Endothelial cell of umbilical vein (primary cell): ENCODE measurements around the gene PROX1. TPM values are rescaled to one million over a fixed set of nuclear protein-coding genes. Genes with fewer than 3 reads are reported as not detected.

Source experiments
- BruUV-seq: library from RNA; stranded (reverse); fragments of 400-500 nt; replicated peaks from 2 replicates; lab custom pipeline; 2021; lab: Mats Ljungman, UMichigan
- CTCF ChIA-PET: fragments of 300-600, 350-600 bp; sonication (Branson Sonifier 250); formaldehyde crosslinking; loops from one replicate; lab custom pipeline; 2021; ENCODE audit warnings: antibody characterized with exemption, inconsistent platforms; lab: Charles Lee
- POLR2A ChIA-PET: fragments of 300-600, 350-600 bp; sonication (Branson Sonifier 250); formaldehyde crosslinking; loops from one replicate; lab custom pipeline; 2021; ENCODE audit warnings: antibody characterized with exemption, inconsistent platforms; lab: Charles Lee
- DNase-seq: peaks from one replicate; pipeline ENCODE4 v3.0.0-alpha.2; 2011; ENCODE audit warnings: low read depth, low spot score
- FAIRE-seq: peaks from 2 replicates; lab custom pipeline; 2011; peaks lifted over from hg19 to GRCh38; lab: Jason Lieb, UNC
- H2AFZ ChIP-seq: 2 replicates; pipeline ENCODE4 v1.6.0; 2012; ENCODE audit warnings: low read depth, low read length, control low read depth, inconsistent platforms
- H3K27ac ChIP-seq: 2 replicates; pipeline ENCODE4 v1.5.1; 2011; ENCODE audit warnings: low read depth, mild to moderate bottlenecking, control low read depth, low read length, moderate library complexity; ENCODE audit not compliant: insufficient read depth
- H3K27me3 ChIP-seq, 2 experiments: 2 replicates each; pipeline versions ENCODE4 v1.6.0 to v1.6.1; 2011; ENCODE audit warnings: low read length in 2 of 2, mixed read lengths in 1 of 2; ENCODE audit not compliant: control insufficient read depth in 2 of 2, insufficient read depth in 2 of 2
- H3K36me3 ChIP-seq, 2 experiments: 2 replicates in 1 of 2; 3 replicates in 1 of 2; pipeline ENCODE4 v1.5.1; 2011; ENCODE audit warnings: low read length in 2 of 2, mild to moderate bottlenecking in 1 of 2, moderate library complexity in 1 of 2; ENCODE audit not compliant: control insufficient read depth in 2 of 2, insufficient read depth in 2 of 2; ENCODE audit errors: extremely low read depth in 1 of 2
- H3K4me1 ChIP-seq: 3 replicates; pipeline ENCODE4 v1.5.1; 2011; ENCODE audit warnings: mild to moderate bottlenecking, low read length; ENCODE audit not compliant: control insufficient read depth, insufficient read depth; ENCODE audit errors: extremely low read depth
- H3K4me2 ChIP-seq: 2 replicates; pipeline ENCODE4 v1.6.1; 2011; ENCODE audit warnings: low read length, control low read depth, mixed read lengths; ENCODE audit not compliant: insufficient read depth
- H3K4me3 ChIP-seq, 3 experiments: fragments of 200-600 bp in 1 of 3; sonication (generic), shearing (Covaris generic) in 1 of 3; replicated peaks in 1 of 3; 2 replicates each; pipeline ENCODE4 v1.5.1; 2011 to 2016; ENCODE audit warnings: control low read depth in 3 of 3, low read length in 3 of 3, mild to moderate bottlenecking in 2 of 3, inconsistent platforms in 1 of 3, low read depth in 1 of 3, moderate library complexity in 1 of 3; ENCODE audit not compliant: insufficient read depth in 1 of 3
- H3K79me2 ChIP-seq: 2 replicates; pipeline ENCODE4 v1.6.0; 2012; ENCODE audit warnings: low read length, inconsistent platforms; ENCODE audit not compliant: control insufficient read depth, insufficient read depth
- H3K9ac ChIP-seq: replicated peaks from 2 replicates; pipeline ENCODE3; 2011; ENCODE audit warnings: low read length, control low read depth; ENCODE audit not compliant: insufficient read depth; ENCODE audit errors: extremely low read depth
- H3K9me1 ChIP-seq: replicated peaks from 3 replicates; pipeline ENCODE4 v1.6.0; 2011; ENCODE audit warnings: mild to moderate bottlenecking, low read length; ENCODE audit not compliant: control insufficient read depth, insufficient read depth; ENCODE audit errors: extremely low read depth
- H3K9me3 ChIP-seq: replicated peaks from 2 replicates; pipeline ENCODE4 v1.5.1; 2012; ENCODE audit warnings: low read length, inconsistent platforms; ENCODE audit not compliant: control insufficient read depth, insufficient read depth
- H4K20me1 ChIP-seq: replicated peaks from 2 replicates; pipeline ENCODE3; 2011; ENCODE audit warnings: mild to moderate bottlenecking, low read length; ENCODE audit not compliant: control insufficient read depth, insufficient read depth; ENCODE audit errors: extremely low read depth
- EZH2 ChIP-seq: IDR thresholded peaks from 2 replicates; pipeline ENCODE4 v1.6.1; 2012; ENCODE audit warnings: borderline replicate concordance, low read depth, mild to moderate bottlenecking, moderate library complexity, low read length, inconsistent platforms; ENCODE audit not compliant: severe bottlenecking
- POLR2AphosphoS5 ChIP-seq: IDR thresholded peaks from 2 replicates; pipeline ENCODE4 v1.6.1; 2012; ENCODE audit warnings: low read depth, mild to moderate bottlenecking, control low read depth, low read length, moderate library complexity; ENCODE audit not compliant: insufficient read depth
- dilution Hi-C: fragments of 300-500 bp; cut with MboI; formaldehyde crosslinking; loops from one replicate; pipeline ENCODE4 v1.15.0; 2019; ENCODE audit warnings: low sequenced_read_pairs; ENCODE audit not compliant: extremely low pct_ligation_motif_present
- intact Hi-C: fragments of 100-400 bp; cut with micrococcal nuclease; formaldehyde crosslinking; loops from one replicate; pipeline ENCODE4 v1.10.0; 2022
- polyA plus RNA-seq, 4 experiments: library from polyadenylated mRNA; depleted of rRNA in 3 of 4; stranded (reverse) in 3 of 4; unstranded in 1 of 4; fragments of >200 nt; gene quantifications; 2 replicates each; pipeline versions ENCODE4 v1.2.1 to v1.2.3, GENCODE V29; 2011 to 2012; ENCODE audit warnings: missing spikeins in 1 of 4
- total RNA-seq: library from RNA; stranded (reverse); gene quantifications from 2 replicates; pipeline ENCODE4 v1.2.3, GENCODE V29; 2021
- TF ChIP-seq, protein P1 (sequence below), 2 donors: IDR thresholded peaks; 1 replicate in 1 of 2; 2 replicates in 1 of 2; pipeline ENCODE4 v1.5.1; 2011; ENCODE audit warnings: low read length in 2 of 2, mild to moderate bottlenecking in 2 of 2, moderate library complexity in 2 of 2, control low read depth in 1 of 2, inconsistent platforms in 1 of 2, low read depth in 1 of 2; ENCODE audit not compliant: insufficient read depth in 1 of 2; ENCODE audit errors: extremely low read depth in 1 of 2

The PROX1 gene
- total and polyA plus RNA-seq, 2 donors (not counting 3 experiments of a cell fraction or from before 2014, with no cell fraction given) = 2.2 to 4.0 TPM

DNA sequence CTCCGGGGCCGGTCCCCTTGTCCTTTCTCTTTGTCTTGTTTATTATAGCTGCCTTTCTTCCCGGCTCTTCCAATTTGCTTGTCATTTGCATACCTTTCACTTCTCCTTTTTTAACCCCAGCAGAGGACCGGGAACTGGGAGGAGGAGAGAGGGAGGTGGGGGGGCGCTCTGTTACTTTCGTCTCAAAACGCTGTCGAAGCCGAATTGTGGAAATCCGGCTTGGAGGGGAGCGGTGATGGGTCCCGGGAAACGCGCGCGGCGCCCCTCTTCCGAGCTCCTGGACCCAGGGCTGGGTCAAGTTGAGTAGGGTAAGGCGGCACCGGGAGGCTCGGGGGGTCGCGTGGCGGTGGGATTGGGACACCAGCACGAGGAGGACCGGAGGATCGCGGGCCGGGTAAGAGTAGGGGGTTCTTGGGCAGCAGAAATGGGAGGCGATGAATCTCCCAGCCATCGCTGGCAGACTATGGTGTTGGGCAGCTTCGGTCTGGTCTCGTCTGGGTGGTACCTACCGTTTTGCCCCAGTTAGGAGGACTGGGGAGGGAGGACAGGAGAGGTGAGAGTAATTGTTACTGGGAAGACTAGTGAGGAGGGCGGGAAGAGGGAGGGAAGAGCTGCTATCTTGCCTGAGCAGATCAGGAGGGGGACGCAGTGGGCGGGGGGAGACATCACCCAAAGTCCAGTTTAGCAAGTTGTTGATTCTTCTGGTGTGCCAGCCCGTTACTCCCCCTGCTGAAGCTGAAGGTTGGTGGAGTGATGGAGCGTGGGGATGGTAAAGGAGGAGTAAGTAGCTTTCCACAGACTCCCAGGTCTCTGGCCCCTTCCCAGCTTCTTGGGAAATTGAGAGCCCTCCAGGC is 1.5 kb downstream of the PROX1 start:
- no TSS peak for BruUV-seq
- FAIRE-seq (no peak), DNase-seq (peak; percentile 42)
- dilution Hi-C loops = no loop called here
- peak overlapping the region; percentile 76 for H3K9ac ChIP-seq
- intact Hi-C loops = loop anchor here (5.0 kb wide), 4 partner anchors 343 to 1578 kb away; partner anchors contain the start of gene KCTD3
- ChIA-PET POLR2A (interaction anchor here (0.6 to 1.3 kb wide), 3 partner anchors 11 to 1203 kb away, joined by 3 to 9 read pairs (median 4); no protein-coding TSS in a partner anchor), CTCF (interaction anchor here (0.8 to 4.4 kb wide), 7 partner anchors 10 to 339 kb away, joined by 3 to 48 read pairs (median 4); no protein-coding TSS in a partner anchor)
- H3K4me3 ChIP-seq = peak overlapping the region; percentile 45 to 91 (median 79)
- H3K4me2 ChIP-seq = peak overlapping the region; percentile 84
- no peaks in the 10 kb centered on the region for H3K9me3 ChIP-seq
- peak overlapping the region; percentile 65 for H3K27ac ChIP-seq
- H4K20me1 ChIP-seq = no peaks in the 10 kb centered on the region
- H3K27me3 ChIP-seq = peaks cover 26 to 32% of the 10 kb centered on the region in 2 experiments
- TF ChIP-seq EZH2 (no peak), POLR2AphosphoS5 (no peak)
- TF ChIP-seq, protein P1, sequence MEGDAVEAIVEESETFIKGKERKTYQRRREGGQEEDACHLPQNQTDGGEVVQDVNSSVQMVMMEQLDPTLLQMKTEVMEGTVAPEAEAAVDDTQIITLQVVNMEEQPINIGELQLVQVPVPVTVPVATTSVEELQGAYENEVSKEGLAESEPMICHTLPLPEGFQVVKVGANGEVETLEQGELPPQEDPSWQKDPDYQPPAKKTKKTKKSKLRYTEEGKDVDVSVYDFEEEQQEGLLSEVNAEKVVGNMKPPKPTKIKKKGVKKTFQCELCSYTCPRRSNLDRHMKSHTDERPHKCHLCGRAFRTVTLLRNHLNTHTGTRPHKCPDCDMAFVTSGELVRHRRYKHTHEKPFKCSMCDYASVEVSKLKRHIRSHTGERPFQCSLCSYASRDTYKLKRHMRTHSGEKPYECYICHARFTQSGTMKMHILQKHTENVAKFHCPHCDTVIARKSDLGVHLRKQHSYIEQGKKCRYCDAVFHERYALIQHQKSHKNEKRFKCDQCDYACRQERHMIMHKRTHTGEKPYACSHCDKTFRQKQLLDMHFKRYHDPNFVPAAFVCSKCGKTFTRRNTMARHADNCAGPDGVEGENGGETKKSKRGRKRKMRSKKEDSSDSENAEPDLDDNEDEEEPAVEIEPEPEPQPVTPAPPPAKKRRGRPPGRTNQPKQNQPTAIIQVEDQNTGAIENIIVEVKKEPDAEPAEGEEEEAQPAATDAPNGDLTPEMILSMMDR (IDR thresholded peaks at IDR 0.05; ENCODE audit: extremely low read depth in 1 of 2, insufficient read depth in 1 of 2, low read depth in 1 of 2, low read length in 2 of 2) = no peak
- peaks cover 13% of the 10 kb centered on the region for H3K4me1 ChIP-seq
- H2AFZ ChIP-seq = peak overlapping the region; percentile 97
- no peaks in the 10 kb centered on the region for H3K36me3 ChIP-seq
- no peaks in the 10 kb centered on the region for H3K79me2 ChIP-seq
- no peaks in the 10 kb centered on the region for H3K9me1 ChIP-seq
